ENCODE data around the gene FBXO48.

Gene FBXO48

DNA sequence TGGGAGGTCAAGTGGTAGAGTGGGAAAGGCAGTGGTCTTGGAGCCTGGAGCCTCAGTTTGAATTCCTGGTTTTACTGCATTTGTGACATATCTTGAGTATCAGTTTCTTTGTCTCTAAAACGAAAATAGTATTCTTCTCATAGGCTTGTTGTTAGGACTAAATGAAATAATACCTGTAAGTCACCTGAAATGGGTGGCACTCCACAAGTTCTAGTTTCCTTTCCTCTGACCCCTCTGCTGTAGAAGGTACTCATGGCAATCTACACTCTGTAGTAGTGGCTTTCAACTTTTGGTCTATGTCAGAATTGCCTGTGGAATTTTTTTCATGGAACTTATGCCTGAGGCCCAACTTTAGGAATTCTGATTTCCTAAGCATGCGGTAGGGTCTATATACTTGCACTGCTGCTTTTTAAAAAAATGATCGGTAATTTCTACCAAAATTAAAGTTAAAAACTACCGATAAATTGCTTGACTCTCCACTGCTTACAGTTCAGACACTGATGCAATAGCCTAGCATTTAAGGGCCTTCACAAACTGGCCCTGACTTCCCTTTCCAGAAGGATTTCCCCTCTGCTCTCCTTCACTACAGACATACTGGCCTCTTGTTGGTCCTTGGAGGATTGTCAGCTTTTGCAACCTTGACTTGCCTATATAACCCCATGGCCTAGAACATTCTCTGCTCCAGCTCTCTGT lies 54.8 kb downstream of the FBXO48 start:
- no peak for DNase-seq (ENCODE audit: low spot score)

DNA sequence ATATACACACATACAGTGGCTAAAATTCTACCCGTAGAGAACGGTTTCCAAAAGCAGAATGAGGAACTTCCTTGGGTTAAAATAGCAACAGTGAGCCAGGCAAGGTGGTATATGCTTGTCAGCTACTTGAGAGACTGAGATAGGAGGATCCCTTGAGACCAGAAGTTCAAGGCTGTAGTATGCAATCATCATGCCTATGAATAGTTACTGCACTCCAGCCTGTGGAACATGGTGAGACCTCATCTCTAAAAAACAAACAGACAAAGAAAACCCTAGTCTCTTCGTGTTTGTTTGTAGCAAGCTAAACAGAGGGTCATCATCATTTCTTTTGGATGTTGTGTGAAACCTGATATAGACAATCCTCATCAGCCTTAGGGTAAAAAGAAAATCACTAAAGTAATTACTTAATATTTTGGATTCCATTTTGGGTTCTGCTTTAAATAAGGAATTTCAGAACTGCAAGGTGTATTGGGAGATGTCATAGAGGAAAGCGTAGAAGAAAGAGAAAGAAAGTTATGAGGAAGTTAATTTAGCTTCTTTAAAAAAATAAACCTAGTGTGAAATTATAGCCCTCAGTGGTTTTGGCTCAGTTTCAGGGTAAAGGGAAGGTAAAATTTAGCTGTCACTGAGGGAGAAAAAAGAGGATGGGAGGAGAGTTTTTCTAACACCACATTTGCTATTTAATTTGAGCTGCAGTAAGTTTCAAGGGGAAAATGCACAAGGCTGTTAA lies 55.5 kb downstream of the FBXO48 start:
- DNase-seq (ENCODE audit: low spot score): no peak

Data from kidney capillary endothelial cell (primary cell).